ENCODE measurements around the gene PCCA.

PCCA gene

GRCh38 chr13:100349594-100349993, 260.7 kb downstream of the PCCA start:
- Histone ChIP-seq H3K27ac (ENCODE audit: low read depth, low read length) (no peak overlapping the region), H3K36me3 (ENCODE audit: low read length) (no peaks in the 10 kb centered on the region), H3K4me2 (ENCODE audit: low read depth, low read length, poor library complexity, severe bottlenecking) (no peak overlapping the region), H4K20me1 (ENCODE audit: low read depth, low read length) (no peaks in the 10 kb centered on the region), H3K79me2 (ENCODE audit: insufficient read depth, low read length) (no peaks in the 10 kb centered on the region), H3K9me2 (replicated peaks; ENCODE audit: insufficient read depth, low read length) (no peaks in the 10 kb centered on the region), H2AFZ (ENCODE audit: low read depth, low read length, severe bottlenecking) (no peak overlapping the region), H3K4me3 (ENCODE audit: insufficient read depth, low read length, poor library complexity, severe bottlenecking) (no peak overlapping the region), H3F3A (ENCODE audit: insufficient read depth) (no peaks in the 10 kb centered on the region), H3K9ac (ENCODE audit: low read length) (no peak overlapping the region), H3K27me3 (ENCODE audit: low read length) (no peaks in the 10 kb centered on the region), H3K9me3 (ENCODE audit: insufficient read depth, low read length) (no peaks in the 10 kb centered on the region)
- TF ChIP-seq CTCF (IDR thresholded peaks at IDR 0.05; ENCODE audit: insufficient read depth, low read length, poor library complexity, severe bottlenecking) = no peak
- no peak for TF ChIP-seq EZH2phosphoT487 (conservative IDR thresholded peaks at IDR 0.05; ENCODE audit: low read length)

DNA sequence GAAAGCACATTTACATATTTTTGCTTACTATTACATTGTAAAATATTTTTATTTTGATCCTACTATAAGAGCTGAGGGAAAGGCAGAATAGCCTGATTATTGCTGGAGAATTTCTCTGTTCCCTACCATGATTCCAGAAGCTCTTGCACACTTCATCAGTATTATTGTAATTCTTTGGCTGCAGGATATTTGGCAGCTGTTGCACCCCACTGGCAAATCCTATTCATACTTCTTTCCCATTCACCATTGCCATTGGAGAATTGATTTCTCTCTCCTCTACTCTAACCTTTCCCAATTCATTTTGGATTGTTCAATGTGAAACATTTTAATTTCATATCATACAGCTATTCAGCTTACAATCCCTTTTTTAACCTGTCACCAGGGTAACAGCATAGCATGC, 261.7 kb downstream of the PCCA start:
- Histone ChIP-seq H3K4me3 (ENCODE audit: insufficient read depth, low read length, poor library complexity, severe bottlenecking) (no peak overlapping the region), H3K9me2 (replicated peaks; ENCODE audit: insufficient read depth, low read length) (no peaks in the 10 kb centered on the region), H3K79me2 (ENCODE audit: insufficient read depth, low read length) (no peaks in the 10 kb centered on the region), H3K36me3 (ENCODE audit: low read length) (no peaks in the 10 kb centered on the region), H3K9me3 (ENCODE audit: insufficient read depth, low read length) (no peaks in the 10 kb centered on the region), H3K27me3 (ENCODE audit: low read length) (no peaks in the 10 kb centered on the region), H3F3A (ENCODE audit: insufficient read depth) (no peaks in the 10 kb centered on the region), H2AFZ (ENCODE audit: low read depth, low read length, severe bottlenecking) (no peak overlapping the region), H4K20me1 (ENCODE audit: low read depth, low read length) (no peaks in the 10 kb centered on the region), H3K27ac (ENCODE audit: low read depth, low read length) (no peak overlapping the region), H3K4me2 (ENCODE audit: low read depth, low read length, poor library complexity, severe bottlenecking) (no peak overlapping the region), H3K9ac (ENCODE audit: low read length) (no peak overlapping the region)
- TF ChIP-seq CTCF (IDR thresholded peaks at IDR 0.05; ENCODE audit: insufficient read depth, low read length, poor library complexity, severe bottlenecking) = no peak
- no peak for TF ChIP-seq EZH2phosphoT487 (conservative IDR thresholded peaks at IDR 0.05; ENCODE audit: low read length)

DNA sequence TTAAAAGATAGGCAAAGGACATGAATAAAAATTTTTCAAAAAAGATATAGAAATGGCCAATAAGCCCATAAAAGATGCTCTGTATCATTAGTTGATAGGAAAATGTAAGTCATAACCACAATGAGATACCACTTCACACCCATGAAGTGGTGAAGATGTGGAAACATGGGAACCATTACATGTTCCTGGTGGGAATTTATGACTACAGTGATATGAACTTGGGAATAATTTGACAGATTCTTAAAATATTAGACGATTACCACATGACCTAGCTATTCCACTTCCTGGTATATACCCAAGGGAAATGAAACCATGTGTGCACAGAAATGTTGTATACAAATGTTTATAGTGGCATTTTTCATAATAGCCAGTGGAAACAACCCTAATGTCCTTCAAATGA, 267.5 kb downstream of the PCCA start:
- H3K4me2 ChIP-seq (ENCODE audit: low read depth, low read length, poor library complexity, severe bottlenecking) = no peak overlapping the region
- TF ChIP-seq EZH2phosphoT487 (conservative IDR thresholded peaks at IDR 0.05; ENCODE audit: low read length) = no peak
- TF ChIP-seq CTCF (IDR thresholded peaks at IDR 0.05; ENCODE audit: insufficient read depth, low read length, poor library complexity, severe bottlenecking) = no peak

More for the DNA sequence above, 267.5 kb downstream of the PCCA start:
- no peaks in the 10 kb centered on the region for H3F3A ChIP-seq (ENCODE audit: insufficient read depth)
- no peaks in the 10 kb centered on the region for H3K27me3 ChIP-seq (ENCODE audit: low read length)
- H4K20me1 ChIP-seq (ENCODE audit: low read depth, low read length) = no peaks in the 10 kb centered on the region
- no peaks in the 10 kb centered on the region for H3K9me2 ChIP-seq (replicated peaks; ENCODE audit: insufficient read depth, low read length)
- no peak overlapping the region for H3K9ac ChIP-seq (ENCODE audit: low read length)
- H2AFZ ChIP-seq (ENCODE audit: low read depth, low read length, severe bottlenecking) = no peak overlapping the region
- no peaks in the 10 kb centered on the region for H3K79me2 ChIP-seq (ENCODE audit: insufficient read depth, low read length)
- no peak overlapping the region for H3K4me3 ChIP-seq (ENCODE audit: insufficient read depth, low read length, poor library complexity, severe bottlenecking)
- no peaks in the 10 kb centered on the region for H3K9me3 ChIP-seq (ENCODE audit: insufficient read depth, low read length)
- H3K27ac ChIP-seq (ENCODE audit: low read depth, low read length) = no peak overlapping the region
- H3K36me3 ChIP-seq (ENCODE audit: low read length) = no peaks in the 10 kb centered on the region
